ENCODE data around the gene STK17A. TPM values are rescaled to one million over a fixed set of nuclear protein-coding genes. Genes with fewer than 3 reads are reported as not detected.
"Not testable (repeated sequence)": the region's sequence is repeated elsewhere in the genome, so short reads cannot be mapped to it uniquely, and the experiment has no call there.

STK17A gene
- total and polyA plus RNA-seq, 5 donors: 15.7 to 43.3 (median 32.7) TPM

DNA sequence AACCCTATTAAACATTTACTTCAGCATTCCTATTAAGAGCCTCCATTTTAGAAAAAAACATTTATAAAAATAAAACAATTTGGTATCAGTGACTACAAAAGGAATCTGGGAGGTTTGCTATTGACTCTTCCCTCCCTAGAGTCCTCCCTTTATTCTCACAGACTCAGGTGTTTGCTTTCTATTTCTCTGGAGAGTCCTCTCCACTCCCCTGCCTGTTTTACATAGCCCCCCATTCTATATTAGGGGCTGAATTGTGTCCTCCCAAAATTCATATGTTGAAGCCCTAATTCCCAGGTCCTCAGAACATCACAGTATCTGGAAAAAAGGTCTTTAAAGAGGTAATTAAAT is 76.6 kb downstream of the STK17A start:
- H3K4me3 ChIP-seq (ENCODE audit: low read length): no peak overlapping the region
- DNase-seq (no peak), ATAC-seq (no peak)
- H3K27me3 ChIP-seq (ENCODE audit: control insufficient read depth, insufficient read depth): no peaks in the 10 kb centered on the region
- no peaks in the 10 kb centered on the region for H3K4me1 ChIP-seq (ENCODE audit: control insufficient read depth, insufficient read depth, low read length)
- H3K27ac ChIP-seq (ENCODE audit: low read length): no peak overlapping the region
- no peaks in the 10 kb centered on the region for H3K9me3 ChIP-seq (ENCODE audit: control insufficient read depth, low read length)
- intact Hi-C loops (cut with DNase I): no loop called here

DNA sequence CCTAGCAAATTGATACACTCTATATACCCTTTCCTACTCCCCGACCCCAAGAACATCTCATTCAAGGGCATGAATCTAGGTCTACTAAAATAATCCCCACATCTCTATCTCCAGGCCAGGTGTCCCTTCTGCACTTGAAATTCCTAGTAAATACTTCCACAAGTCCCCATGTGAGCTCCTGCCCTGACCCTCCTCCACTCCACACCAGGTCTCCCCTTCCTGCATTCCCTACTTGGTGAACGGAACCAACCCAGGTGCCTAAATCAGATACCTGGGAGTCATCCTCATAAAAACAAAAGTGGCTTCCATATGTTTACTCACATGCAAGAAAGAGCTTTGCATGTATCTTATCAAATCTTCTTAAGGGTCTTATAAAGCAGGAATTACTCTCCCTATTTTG is 77.2 kb downstream of the STK17A start:
- no peaks in the 10 kb centered on the region for H3K4me1 ChIP-seq (ENCODE audit: control insufficient read depth, insufficient read depth, low read length)

DNA sequence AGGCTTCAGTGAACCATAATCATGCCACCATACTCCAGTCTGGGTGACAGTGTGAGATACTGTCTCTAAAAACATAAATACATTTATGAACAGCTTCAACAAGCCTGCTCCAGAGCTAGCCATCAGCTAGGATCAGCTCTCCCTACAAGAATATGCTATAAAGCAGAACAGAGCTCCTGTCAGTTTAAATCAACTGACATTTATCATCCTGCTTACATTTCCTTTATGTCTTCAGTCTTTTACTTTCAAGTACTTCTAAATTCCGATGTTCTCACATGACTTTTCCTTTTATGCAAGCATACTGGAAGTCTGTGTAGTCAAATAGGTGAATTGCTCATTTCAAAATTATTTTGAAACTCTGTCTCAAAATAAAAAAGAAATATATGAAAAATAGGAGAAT is 81.8 kb downstream of the STK17A start:
- ATAC-seq: no peak
- H3K9me3 ChIP-seq (ENCODE audit: control insufficient read depth, low read length): no peaks in the 10 kb centered on the region
- H3K27ac ChIP-seq (ENCODE audit: low read length): no peak overlapping the region
- H3K4me1 ChIP-seq (ENCODE audit: control insufficient read depth, insufficient read depth, low read length): peaks cover 2% of the 10 kb centered on the region
- 46% methylated on average over 1 of the region's 1 CpG for WGBS
- no peak overlapping the region for H3K4me3 ChIP-seq (ENCODE audit: low read length)
- no peak for DNase-seq
- no peaks in the 10 kb centered on the region for H3K27me3 ChIP-seq (ENCODE audit: control insufficient read depth, insufficient read depth)
- intact Hi-C loops (cut with DNase I): no loop called here

More for the DNA sequence above, 77.2 kb downstream of the STK17A start:
- intact Hi-C loops (cut with DNase I): no loop called here
- ATAC-seq (no peak), DNase-seq (no peak)
- WGBS: 97% methylated on average over 2 of the region's 2 CpGs
- H3K9me3 ChIP-seq (ENCODE audit: control insufficient read depth, low read length): no peaks in the 10 kb centered on the region
- no peak overlapping the region for H3K27ac ChIP-seq (ENCODE audit: low read length)
- H3K4me3 ChIP-seq (ENCODE audit: low read length): no peak overlapping the region
- H3K27me3 ChIP-seq (ENCODE audit: control insufficient read depth, insufficient read depth): no peaks in the 10 kb centered on the region

DNA sequence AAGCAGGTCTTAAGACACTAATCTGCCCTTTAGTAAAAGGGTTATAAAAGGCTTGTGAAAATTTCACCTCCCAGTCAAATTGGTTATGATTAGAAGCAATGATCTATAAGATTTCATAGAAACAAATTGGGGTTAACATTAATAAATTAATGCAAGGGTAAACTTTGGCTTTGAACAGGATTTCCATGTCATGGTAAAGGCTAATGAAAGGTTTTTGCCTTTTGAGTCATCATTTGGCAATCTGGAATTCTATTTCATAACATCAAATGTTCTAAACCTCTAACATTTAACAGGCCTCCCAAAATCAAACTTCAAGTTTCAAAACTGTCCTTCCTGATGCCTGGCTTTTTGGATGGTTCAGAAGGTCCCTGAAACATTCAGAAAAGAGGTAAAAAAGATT is 84.0 kb downstream of the STK17A start:
- intact Hi-C loops (cut with DNase I): no loop called here
- DNase-seq (no peak), ATAC-seq (no peak)
- no peak overlapping the region for H3K4me3 ChIP-seq (ENCODE audit: low read length)
- no peaks in the 10 kb centered on the region for H3K9me3 ChIP-seq (ENCODE audit: control insufficient read depth, low read length)
- H3K4me1 ChIP-seq (ENCODE audit: control insufficient read depth, insufficient read depth, low read length): peaks cover 4% of the 10 kb centered on the region
- H3K27ac ChIP-seq (ENCODE audit: low read length): no peak overlapping the region
- no peaks in the 10 kb centered on the region for H3K27me3 ChIP-seq (ENCODE audit: control insufficient read depth, insufficient read depth)

DNA sequence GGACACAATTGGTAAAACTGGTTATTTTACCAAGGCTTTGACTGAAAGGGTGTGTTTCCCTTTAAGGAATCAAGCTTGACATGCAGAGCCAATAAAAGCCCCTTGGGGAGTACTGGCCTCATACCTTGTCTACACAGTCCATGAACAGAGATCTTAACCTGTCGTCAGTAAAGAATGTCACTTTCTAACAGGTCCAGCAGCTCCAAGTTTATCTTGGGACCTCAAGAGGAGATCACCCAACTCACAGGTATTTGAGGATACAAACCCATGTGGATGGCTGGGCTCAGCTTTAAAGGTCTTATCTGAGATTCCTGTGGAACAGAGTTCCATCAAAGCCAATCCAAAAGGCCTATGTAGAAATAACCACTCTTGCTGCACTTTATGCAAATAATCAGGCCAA is 85.1 kb downstream of the STK17A start:
- 70% methylated on average over 1 of the region's 1 CpG for WGBS
- no peak for DNase-seq
- Histone ChIP-seq H3K4me1 (ENCODE audit: control insufficient read depth, insufficient read depth, low read length) (peaks cover 4% of the 10 kb centered on the region), H3K27me3 (ENCODE audit: control insufficient read depth, insufficient read depth) (no peaks in the 10 kb centered on the region), H3K9me3 (ENCODE audit: control insufficient read depth, low read length) (no peaks in the 10 kb centered on the region), H3K4me3 (ENCODE audit: low read length) (no peak overlapping the region), H3K27ac (ENCODE audit: low read length) (no peak overlapping the region)
- ATAC-seq: no peak
- intact Hi-C loops (cut with DNase I): no loop called here

DNA sequence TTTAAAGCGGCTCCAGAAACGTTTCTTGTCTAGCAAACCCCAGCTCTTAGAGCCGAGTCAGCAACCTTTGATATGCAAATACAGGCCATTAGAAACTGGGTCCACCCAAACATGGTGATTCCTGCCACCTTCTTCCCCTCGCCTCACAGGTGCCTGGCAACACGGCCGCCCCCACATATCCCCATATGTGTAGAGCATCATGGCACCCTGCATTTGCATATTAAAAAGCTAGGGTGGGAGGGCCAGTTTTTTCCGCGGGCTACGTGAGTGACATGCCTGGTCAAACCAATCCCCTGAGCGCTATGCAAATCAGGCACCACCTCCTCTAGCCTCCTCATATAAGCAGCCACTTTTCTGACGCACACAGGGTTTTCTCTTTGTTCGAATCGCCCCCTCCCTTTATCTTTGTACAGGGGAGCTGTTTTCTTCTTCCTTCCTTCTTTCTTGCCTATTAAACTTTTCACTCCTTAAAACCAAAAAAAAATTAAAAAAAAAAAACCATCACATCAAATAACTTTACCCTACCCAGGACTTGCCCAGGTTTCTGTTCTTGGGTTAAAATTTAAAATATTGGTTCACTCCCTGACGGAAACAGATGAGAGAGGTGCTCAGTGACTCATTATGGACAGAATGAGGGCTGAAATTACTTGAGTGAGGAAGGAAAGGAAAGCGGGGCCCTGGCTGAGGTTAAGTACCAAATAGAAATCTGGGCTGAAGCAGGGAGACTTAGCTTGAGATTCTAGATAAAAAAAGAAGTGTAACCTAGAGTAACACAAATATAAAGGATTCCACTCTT is 86.6 kb downstream of the STK17A start:
- Histone ChIP-seq H3K27ac (ENCODE audit: low read length) (no peak overlapping the region), H3K4me1 (ENCODE audit: control insufficient read depth, insufficient read depth, low read length) (peaks cover 4% of the 10 kb centered on the region), H3K4me3 (ENCODE audit: low read length) (no peak overlapping the region), H3K27me3 (ENCODE audit: control insufficient read depth, insufficient read depth) (no peaks in the 10 kb centered on the region), H3K9me3 (ENCODE audit: control insufficient read depth, low read length) (no peaks in the 10 kb centered on the region)
- 80% methylated on average over 15 of the region's 15 CpGs for WGBS
- DNase-seq: no peak
- intact Hi-C loops (cut with DNase I): no loop called here
- ATAC-seq: no peak

DNA sequence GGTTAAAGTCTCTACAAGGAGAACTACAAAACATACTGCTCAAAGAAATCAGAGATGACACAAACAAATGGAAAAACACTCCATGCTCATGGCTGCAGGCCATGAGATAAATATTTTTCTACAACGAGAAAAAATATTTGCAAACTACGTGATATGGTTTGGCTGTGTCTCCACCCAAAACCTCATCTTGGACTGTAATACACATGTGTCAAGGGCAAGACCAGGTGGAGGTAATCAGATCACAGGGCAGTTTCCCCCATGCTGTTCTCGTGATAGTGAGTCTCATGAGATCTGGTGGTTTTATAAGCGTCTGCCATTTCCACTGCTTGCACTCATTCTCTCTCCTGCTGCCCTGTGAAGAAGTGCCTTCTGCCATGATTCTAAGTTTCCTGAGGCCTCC is 88.6 kb downstream of the STK17A start:
- intact Hi-C loops (cut with DNase I): no loop called here
- H3K27ac ChIP-seq (ENCODE audit: low read length): no peak overlapping the region
- H3K4me3 ChIP-seq (ENCODE audit: low read length): no peak overlapping the region
- no peak for DNase-seq
- H3K9me3 ChIP-seq (ENCODE audit: control insufficient read depth, low read length): no peaks in the 10 kb centered on the region
- WGBS: 65% methylated on average over 4 of the region's 4 CpGs
- ATAC-seq: no peak
- peaks cover 2% of the 10 kb centered on the region for H3K4me1 ChIP-seq (ENCODE audit: control insufficient read depth, insufficient read depth, low read length)
- H3K27me3 ChIP-seq (ENCODE audit: control insufficient read depth, insufficient read depth): no peaks in the 10 kb centered on the region

DNA sequence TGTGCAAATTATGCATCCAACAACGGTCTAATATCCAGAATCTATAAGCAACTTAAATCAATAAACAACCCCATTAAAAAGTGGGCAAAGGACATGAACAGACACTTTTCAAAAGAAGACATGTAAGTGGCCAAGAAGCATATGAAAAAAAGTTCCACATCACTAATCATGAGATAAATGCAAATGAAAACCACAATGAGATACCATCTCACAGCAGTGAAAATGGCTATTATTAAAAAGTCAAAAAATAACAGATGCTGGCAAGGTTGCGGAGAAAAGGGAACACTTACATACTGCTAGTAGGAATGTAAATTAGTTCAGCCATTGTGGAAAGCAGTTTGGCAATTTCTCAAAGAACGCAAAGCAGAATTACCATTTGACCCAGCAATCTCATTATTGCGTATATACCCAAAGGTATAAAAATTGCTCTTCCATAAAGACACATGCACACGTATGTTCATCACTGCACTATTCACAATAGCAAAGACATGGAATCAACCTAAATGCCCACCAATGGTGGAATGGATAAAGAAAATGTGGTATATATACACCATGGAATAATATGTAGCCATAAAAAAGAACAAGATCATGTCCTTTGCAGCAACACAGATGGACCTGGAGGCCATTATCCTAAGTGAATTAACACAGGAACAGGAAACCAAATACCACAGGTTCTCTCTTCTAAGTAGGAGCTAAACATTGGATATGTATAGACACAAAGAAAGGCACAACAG is 90.5 kb downstream of the STK17A start:
- intact Hi-C loops (cut with DNase I); H3K4me1 ChIP-seq (ENCODE audit: control insufficient read depth, insufficient read depth, low read length); H3K27me3 ChIP-seq (ENCODE audit: control insufficient read depth, insufficient read depth); ATAC-seq; H3K9me3 ChIP-seq (ENCODE audit: control insufficient read depth, low read length); DNase-seq; H3K27ac ChIP-seq (ENCODE audit: low read length); H3K4me3 ChIP-seq (ENCODE audit: low read length): not testable (repeated sequence)
- WGBS: 83% methylated on average over 5 of the region's 5 CpGs

DNA sequence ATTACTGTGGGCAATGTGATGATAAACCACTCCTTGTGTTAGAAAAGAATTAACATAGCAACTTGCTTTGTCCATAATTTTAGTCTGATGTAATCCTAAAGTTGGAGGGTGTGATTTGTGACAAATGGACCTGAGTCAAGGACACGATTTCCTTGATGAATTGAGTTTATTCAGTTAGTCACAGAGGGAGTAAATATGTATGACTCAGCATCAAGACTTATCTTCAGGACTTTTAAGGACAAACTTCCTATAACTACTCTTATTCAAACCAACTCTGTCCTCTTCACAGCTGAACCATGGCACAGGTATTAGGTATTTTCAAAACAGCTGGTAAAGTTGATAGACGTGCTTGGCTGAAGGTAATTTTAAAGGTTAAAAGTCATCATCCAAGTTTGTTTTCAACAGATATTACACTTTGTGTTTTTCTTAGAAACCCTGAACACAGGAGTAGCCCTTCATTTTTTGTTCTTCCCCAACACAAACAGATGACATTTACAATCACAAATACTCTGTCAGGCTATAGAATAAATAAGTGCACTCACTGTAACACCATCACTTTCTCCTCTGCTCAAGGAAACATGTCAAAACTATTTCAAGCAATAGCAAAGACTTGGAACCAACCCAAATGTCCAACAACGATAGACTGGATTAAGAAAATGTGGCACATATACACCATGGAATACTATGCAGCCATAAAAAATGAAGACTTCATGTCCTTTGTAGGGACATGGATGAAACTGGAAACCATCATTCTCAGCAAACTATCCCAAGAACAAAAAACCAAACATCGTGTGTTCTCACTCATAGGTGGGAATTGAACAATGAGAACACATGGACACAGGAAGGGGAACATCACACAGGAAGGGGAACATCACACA is 91.9 kb downstream of the STK17A start:
- no peaks in the 10 kb centered on the region for H3K27me3 ChIP-seq (ENCODE audit: control insufficient read depth, insufficient read depth)
- no peak overlapping the region for H3K27ac ChIP-seq (ENCODE audit: low read length)
- no peaks in the 10 kb centered on the region for H3K9me3 ChIP-seq (ENCODE audit: control insufficient read depth, low read length)
- intact Hi-C loops (cut with DNase I): no loop called here
- no peak for DNase-seq
- ATAC-seq: peak; percentile 83 to 92
- H3K4me1 ChIP-seq (ENCODE audit: control insufficient read depth, insufficient read depth, low read length): peaks cover 2% of the 10 kb centered on the region
- 47% methylated on average over 4 of the region's 4 CpGs for WGBS
- no peak overlapping the region for H3K4me3 ChIP-seq (ENCODE audit: low read length)
